Measurements from ENCODE around the gene ITGA3.

ITGA3 gene

DNA sequence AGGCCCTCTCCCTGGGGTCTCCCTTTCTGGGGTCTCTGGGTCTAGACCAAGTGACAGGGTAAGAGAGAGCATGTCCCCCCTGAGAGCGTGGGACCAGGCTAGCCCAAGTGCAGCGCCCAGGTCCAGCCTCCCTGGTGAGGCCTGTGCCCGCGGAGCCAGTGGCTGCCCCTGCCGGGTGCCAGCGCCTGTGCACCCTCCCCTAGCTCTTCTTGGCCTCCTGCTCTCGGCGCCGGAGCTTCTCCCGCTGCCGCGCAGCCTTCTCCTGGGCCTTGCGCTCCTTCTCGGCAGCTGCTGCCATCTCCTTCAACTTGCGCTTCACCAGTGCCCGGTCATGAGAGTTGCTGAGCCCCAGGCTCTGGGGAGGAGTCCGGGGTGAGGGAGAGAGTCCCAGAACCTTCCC is 56.8 kb downstream of the ITGA3 start:
- DNase-seq (no peak), ATAC-seq (no peak)
- peaks cover 17% of the 10 kb centered on the region for H3K4me1 Mint-ChIP-seq
- H3K4me3 Mint-ChIP-seq = no peak overlapping the region
- no peaks in the 10 kb centered on the region for H3K9me3 Mint-ChIP-seq
- H3K27me3 Mint-ChIP-seq = peaks cover 37% of the 10 kb centered on the region
- H3K27ac Mint-ChIP-seq = no peak overlapping the region

DNA sequence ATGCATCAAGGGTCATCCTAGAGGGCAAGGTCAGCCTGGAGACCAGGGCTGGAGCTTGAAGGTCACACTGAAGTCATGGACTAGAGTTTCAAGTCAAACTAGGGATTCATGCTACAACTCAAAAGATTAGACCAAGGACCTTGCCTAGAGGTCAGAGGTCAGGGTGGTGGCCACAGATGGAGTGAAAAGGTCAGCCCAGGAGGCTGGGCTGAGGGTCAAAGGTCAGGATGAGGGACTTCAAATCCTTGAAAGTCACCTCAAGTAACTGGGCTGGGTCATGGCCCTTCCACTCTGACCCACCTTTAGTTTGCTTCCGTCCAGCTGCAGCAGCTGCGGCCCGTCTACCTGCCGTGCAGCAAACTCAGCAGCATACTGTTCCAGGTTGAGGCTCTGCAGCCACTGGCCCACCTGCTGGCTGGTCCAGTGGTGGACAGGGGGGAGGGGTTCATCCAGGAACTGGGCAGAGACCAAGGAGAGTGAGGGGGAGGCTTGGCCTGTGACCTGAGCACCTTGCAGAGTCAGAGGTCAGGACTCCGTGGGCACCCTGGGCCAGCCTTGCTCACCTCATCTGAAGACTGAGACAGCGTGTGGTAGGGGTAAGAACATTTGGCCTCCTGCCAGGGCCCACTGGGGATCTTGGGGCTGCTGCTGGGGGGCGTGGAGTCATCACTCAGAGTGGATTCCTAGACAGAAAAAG is 57.9 kb downstream of the ITGA3 start:
- Mint-ChIP-seq H3K9me3 (no peaks in the 10 kb centered on the region), H3K27ac (no peak overlapping the region), H3K4me3 (no peak overlapping the region), H3K4me1 (peaks cover 17% of the 10 kb centered on the region), H3K27me3 (peaks cover 48% of the 10 kb centered on the region)
- ATAC-seq (no peak), DNase-seq (no peak)

DNA sequence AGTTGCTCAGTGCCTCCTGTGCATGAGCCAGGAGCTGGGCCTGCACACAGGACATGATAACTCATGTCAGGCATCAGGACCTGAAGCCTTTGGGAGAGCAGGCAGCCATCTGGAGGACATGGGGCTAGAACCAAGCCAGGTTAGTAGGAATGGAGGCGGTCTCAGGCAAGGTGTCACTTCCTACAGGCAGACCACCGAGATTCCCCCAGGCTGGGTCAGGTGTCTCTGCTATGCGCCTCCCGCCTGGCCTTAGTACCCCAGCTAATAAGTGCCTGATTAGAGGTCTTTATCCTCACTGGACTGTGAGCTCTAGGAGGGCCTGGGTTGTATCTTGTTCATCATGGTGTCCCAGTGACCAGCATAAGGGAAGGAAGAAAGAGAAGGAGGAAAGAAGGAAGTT is 58.5 kb downstream of the ITGA3 start:
- H3K4me1 Mint-ChIP-seq = peaks cover 17% of the 10 kb centered on the region
- H3K4me3 Mint-ChIP-seq = no peak overlapping the region
- ATAC-seq = no peak
- no peak for DNase-seq
- H3K27me3 Mint-ChIP-seq = peaks cover 53% of the 10 kb centered on the region
- no peak overlapping the region for H3K27ac Mint-ChIP-seq
- no peaks in the 10 kb centered on the region for H3K9me3 Mint-ChIP-seq

DNA sequence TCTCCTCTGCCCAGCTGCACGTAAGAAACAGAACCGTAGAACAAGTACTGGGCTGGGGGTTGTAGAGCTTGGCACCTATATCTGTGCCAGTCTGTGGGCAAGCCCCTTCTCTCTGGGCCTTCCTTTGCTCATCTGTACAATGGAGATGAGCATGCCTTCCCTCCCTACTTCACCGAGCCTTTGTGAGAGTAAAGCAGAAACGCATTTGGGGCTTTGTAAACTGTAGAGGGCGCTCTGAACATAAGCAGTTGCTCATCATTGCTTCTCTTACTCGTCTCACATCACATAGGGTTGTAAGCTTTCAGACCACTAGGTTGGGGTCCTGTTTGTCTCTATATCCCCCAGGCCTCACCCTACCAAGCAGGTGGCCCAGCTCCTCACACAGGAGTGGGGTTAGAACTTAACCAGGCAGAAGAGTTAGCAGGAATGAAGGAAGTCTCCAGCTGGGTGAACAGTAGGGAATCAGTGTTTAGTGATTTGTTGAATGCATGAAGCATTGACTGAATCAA is 59.0 kb downstream of the ITGA3 start:
- ATAC-seq (peak; percentile 65), DNase-seq (peak; percentile 40 to 62)
- Mint-ChIP-seq H3K27ac (no peak overlapping the region), H3K4me3 (no peak overlapping the region), H3K4me1 (peaks cover 17% of the 10 kb centered on the region), H3K27me3 (peaks cover 58% of the 10 kb centered on the region), H3K9me3 (no peaks in the 10 kb centered on the region)

DNA sequence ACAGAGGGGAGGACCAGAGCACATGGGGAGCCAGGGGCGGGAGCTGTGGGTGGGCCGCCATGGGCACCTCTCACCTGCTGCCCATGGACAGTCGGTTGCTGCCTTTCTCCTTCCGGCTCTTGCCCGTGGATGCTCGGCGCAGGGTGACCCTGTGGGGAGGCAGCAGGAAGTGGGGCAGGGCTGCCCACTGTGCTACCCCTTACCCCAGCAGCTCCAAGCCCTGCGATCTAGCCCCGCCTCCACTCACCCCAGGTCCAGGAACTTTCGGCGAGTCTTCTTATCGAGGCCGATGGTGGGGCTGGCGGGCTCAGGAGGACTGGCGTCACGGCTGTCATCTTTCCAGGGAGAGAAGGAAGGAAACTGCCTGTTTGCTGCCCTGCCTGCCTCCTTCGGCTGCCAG is 59.8 kb downstream of the ITGA3 start:
- H3K9me3 Mint-ChIP-seq = no peaks in the 10 kb centered on the region
- H3K27me3 Mint-ChIP-seq = peaks cover 62% of the 10 kb centered on the region
- no peak overlapping the region for H3K4me3 Mint-ChIP-seq
- H3K27ac Mint-ChIP-seq = no peak overlapping the region
- no peak for ATAC-seq
- DNase-seq = no peak
- peaks cover 17% of the 10 kb centered on the region for H3K4me1 Mint-ChIP-seq

DNA sequence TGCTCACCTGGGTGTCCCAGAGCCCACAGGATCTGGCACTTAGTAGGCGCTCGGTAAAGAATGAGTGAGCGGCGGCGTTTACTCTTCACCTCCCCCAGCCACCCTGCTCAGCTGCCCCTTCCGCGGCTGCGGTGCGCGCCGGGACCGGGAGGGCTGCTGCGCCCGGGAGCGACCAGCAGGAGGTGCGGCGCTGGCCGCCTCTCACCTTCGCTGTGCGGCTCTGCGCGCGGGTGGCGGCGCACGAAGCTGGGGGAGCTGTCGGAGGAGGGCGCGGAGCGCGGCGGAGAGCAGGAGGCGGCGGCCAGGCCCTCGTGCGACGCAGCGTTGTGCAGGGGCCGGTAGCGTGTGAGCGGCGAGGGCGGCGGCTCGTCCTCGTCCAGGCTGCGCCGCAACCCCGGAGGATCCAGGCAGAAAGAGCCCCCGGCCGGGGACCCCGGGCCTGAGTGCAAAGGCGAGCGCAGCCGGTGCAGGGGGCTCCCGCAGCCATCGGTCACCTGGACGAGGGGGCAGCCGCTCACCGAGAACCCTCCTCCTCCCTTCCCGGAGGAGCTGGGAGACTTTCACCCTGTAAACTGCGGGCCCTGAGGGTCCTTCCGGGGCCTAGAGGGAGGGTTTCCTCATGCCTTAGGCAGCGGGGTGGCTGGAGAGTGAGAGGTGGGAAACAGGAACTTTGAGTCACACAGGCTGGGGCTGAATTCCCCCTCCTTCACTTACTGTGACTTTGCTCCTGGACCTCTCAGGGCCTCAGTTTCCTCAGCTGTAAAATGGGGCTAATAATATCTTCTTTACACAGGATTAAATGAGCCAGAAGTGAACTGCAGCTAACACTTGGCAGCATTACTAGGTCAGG is 61.5 kb downstream of the ITGA3 start:
- peak overlapping the region; percentile 6 to 87 for H3K27ac Mint-ChIP-seq

DNA sequence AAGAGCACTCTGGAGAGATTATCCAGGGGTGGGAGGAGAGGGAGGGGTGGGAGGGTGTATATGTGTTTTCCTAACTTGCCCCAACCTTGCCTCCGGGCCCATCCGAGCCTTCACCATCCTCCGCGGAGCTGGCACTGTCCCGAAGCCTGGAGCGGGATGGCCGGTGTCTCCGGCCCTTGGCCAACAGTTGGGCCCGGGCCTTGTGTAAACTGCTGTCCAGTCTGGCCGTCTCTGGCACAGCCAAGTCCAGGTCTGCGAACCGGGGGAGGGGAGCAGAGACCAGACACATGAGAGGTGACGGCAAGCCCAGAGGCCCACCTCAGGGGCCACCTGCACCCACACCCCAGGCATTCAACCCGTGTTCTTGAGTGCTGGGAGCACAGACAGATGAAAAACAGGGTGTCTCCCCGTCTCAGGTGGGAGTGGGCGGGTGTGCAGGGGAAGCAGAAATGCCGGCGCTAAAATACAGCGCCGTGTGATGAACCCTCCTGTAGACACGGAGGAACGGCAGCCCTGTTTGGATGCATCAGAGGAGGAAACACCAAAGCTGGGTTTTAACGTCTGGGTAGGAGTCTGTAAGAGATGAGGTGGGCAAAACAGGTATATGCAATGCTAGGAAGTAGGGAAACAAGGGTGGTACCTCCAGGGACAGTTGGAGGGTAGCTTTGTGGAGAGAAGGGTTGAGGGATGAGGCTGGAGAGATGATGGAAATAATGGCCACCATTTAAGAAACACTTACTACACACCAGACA is 62.3 kb downstream of the ITGA3 start:
- no peak overlapping the region for H3K27ac Mint-ChIP-seq
- H3K9me3 Mint-ChIP-seq = no peaks in the 10 kb centered on the region
- DNase-seq (no peak), ATAC-seq (no peak)
- peaks cover 82% of the 10 kb centered on the region for H3K27me3 Mint-ChIP-seq
- H3K4me1 Mint-ChIP-seq = peaks cover 17% of the 10 kb centered on the region
- H3K4me3 Mint-ChIP-seq = no peak overlapping the region

More for the DNA sequence above, 61.5 kb downstream of the ITGA3 start:
- Mint-ChIP-seq H3K4me3 (peak overlapping the region; percentile 79 to 84), H3K27me3 (peaks cover 76% of the 10 kb centered on the region), H3K9me3 (no peaks in the 10 kb centered on the region), H3K4me1 (peaks cover 17% of the 10 kb centered on the region)
- peak; percentile 70 to 73 for DNase-seq
- ATAC-seq = peak; percentile 89

DNA sequence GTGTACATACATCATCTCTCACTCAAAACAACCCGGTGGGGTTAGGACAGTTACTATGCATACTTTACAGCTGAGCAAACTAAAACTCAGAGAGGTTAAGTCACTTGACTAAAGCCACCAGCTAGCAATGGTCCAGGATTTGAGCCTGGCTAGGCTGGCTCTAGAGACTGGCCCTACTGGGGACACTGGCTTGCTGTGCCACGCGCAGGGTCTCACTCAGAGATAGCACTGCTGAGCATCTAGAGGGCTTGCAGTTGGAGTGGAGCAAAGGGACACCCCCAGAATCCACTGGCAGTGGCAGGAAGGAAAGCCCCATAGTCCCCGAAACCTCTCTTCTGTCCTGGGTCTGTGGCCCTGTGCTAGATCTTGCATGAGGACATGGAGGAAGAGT is 62.9 kb downstream of the ITGA3 start:
- peaks cover 17% of the 10 kb centered on the region for H3K4me1 Mint-ChIP-seq
- H3K9me3 Mint-ChIP-seq = no peaks in the 10 kb centered on the region
- DNase-seq (no peak), ATAC-seq (no peak)
- H3K27ac Mint-ChIP-seq = no peak overlapping the region
- H3K4me3 Mint-ChIP-seq = no peak overlapping the region
- H3K27me3 Mint-ChIP-seq = peaks cover 78% of the 10 kb centered on the region

DNA sequence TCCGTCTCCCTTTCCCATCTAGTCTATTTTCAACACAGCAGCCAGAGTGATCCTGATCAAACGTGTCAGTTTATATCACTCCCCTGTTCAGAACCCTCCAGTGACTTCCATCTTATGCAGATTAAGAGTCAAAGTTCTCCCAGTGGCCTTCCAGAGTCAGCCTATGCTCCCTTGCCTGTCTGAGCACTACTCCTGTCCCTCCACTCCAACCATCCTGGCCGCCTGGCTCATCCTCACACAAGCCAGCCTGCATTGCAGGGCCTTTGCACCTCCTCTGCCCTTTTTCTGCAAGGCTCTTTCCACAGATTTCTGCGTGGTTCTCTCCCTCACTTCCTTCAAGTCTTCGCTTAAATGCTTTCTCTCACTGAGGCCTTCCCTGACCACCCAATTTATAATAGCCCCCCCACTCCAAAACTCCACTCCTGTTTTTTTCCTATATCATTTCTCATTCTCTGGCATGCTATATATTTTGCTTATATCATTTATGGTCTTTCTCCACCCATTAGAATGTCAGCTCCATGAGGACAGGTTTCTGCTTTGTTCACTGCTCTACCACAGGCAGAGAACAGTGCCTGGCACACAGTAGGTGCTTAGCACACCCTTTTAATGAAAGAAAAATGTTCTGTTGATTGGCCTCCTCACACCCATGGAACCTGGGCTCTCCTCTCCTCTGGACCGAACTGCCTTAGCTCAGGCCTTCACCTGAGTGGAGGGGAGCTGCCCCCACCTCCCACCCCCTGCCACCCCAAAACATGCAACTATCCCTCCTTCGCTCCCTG is 64.8 kb downstream of the ITGA3 start:
- ATAC-seq = no peak
- peaks cover 70% of the 10 kb centered on the region for H3K27me3 Mint-ChIP-seq

DNA sequence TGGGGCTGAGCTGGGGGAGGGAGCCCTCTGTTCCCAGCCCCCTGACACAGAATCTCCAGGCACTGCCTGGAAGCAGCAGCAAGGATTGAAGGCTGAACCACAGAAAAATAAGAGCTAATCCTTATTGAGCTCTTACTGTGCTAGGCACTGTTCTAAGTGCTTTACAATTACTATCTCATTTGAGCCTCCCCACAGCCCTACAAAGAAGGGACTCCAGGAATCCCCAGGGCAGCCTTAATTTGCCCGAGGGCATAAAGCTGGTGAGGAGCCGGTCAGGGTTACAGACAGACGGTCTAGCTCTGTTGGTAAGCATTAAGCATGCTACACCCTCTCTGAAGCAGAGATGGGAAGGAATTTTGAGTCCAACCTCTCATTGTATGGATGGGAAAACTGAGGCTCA is 67.0 kb downstream of the ITGA3 start:
- peaks cover 55% of the 10 kb centered on the region for H3K27me3 Mint-ChIP-seq
- DNase-seq = no peak

More for the DNA sequence above, 64.8 kb downstream of the ITGA3 start:
- H3K4me1 Mint-ChIP-seq = peaks cover 10% of the 10 kb centered on the region
- peak overlapping the region in 1 of 2 donors; percentile 66 for H3K27ac Mint-ChIP-seq
- H3K4me3 Mint-ChIP-seq = no peak overlapping the region
- no peak for DNase-seq
- no peaks in the 10 kb centered on the region for H3K9me3 Mint-ChIP-seq

DNA sequence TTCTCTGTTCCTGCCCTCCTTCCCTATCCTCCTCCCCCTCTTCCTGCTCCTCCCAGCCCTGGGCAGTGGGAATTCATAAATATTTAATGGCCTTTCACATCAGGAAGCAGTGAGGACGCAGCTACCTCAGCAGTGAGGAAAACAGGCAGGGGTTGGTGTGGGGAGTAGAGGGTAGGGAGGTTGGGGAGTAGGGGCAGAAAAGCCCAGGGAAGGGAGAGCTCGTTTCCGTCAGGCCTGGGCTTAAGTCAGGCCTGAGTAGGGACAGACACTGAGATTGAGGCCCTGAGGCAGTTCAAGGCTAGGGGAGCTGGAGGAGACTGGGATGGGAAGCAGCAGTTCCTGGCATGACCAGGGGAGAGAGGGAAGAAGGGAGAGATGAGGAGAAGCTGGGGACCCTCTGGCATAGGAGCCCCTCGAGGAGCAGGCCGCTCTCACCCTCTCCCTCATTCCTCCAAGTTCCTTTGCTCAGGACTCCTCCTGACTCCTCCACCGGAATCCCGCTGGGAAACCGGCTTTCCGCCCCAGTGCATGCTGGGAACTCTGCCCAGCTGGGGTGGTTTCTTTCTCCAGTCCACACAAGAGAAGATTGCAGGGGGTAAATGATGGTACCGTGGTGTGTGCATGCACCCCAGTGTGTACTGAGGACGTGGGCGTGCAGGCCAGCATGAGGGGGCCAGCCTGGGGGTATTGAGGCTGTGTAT is 67.9 kb downstream of the ITGA3 start:
- H3K27ac Mint-ChIP-seq = no peak overlapping the region
- no peak overlapping the region for H3K4me3 Mint-ChIP-seq
- no peaks in the 10 kb centered on the region for H3K9me3 Mint-ChIP-seq
- DNase-seq = no peak
- H3K4me1 Mint-ChIP-seq = peaks cover 12% of the 10 kb centered on the region
- peaks cover 55% of the 10 kb centered on the region for H3K27me3 Mint-ChIP-seq
- ATAC-seq = no peak

More for the DNA sequence above, 67.0 kb downstream of the ITGA3 start:
- no peak overlapping the region for H3K4me3 Mint-ChIP-seq
- no peaks in the 10 kb centered on the region for H3K9me3 Mint-ChIP-seq
- peak overlapping the region in 1 of 2 donors; percentile 87 for H3K27ac Mint-ChIP-seq
- ATAC-seq = no peak
- peaks cover 4% of the 10 kb centered on the region for H3K4me1 Mint-ChIP-seq

DNA sequence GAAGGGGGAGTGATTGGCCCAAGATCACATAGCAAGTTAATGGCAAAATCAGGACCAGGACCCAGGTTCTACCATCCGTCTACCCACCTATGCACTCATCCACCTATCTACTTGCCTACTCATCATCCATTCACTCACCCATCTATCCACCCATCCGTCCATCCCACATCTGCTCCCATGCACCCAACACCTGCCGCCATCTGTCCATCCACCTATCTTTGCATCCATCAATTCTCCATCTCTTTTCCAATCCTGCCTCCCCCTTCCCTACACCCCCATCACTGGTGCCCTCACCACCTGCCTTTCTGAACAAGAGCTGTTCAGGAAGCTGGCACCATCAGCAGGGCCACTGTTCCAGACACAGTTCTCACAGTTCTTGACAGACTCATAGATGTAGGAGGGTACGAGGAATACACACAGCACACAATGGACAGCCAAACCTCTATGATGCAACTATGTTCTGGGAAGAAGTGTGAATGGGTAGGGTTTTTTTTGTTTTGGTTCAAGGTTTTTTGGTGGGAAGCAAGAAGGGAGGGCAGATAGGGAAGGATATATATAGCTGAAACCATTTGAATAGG is 69.6 kb downstream of the ITGA3 start:
- no peak for DNase-seq
- H3K4me3 Mint-ChIP-seq = no peak overlapping the region
- H3K4me1 Mint-ChIP-seq = peaks cover 26% of the 10 kb centered on the region
- H3K9me3 Mint-ChIP-seq = no peaks in the 10 kb centered on the region
- H3K27me3 Mint-ChIP-seq = peaks cover 55% of the 10 kb centered on the region
- no peak overlapping the region for H3K27ac Mint-ChIP-seq
- no peak for ATAC-seq

DNA sequence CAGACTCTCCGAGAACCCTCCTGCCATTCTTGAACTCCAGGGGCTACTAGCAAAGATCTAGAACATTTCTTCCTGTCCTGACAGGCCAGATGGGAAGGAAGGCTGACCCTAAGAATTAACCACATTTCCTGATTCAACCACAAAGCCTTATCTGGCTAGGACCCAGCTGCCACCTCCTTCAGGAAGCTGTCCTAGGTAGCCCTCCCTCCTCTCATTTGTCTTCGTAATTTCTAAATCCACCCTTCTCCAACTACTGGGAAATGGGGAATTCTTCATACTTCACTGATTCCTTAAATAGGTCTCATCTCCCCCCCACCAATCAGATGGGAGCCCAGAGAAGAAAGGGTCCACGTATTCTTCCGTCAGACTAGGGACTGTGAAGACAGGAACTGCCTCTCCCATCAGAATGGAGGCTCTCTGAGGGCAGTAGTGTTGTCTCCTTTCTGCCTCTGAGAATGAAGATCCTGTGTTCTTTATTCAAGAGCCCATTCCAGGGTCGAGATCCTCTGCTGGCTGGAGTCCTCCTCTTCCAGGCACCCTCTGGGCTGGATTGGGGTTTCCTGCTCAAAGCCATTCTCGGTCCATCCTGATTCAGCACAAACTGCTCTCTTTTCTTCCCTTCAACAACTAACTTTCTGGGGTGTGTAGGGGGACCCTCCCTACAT is 71.9 kb downstream of the ITGA3 start:
- H3K27me3 Mint-ChIP-seq = peaks cover 43% of the 10 kb centered on the region
- no peak for ATAC-seq
- H3K27ac Mint-ChIP-seq = no peak overlapping the region
- DNase-seq = no peak
- no peaks in the 10 kb centered on the region for H3K9me3 Mint-ChIP-seq
- no peak overlapping the region for H3K4me3 Mint-ChIP-seq
- peaks cover 47% of the 10 kb centered on the region for H3K4me1 Mint-ChIP-seq

Measured in stimulated activated naive CD8-positive, alpha-beta T cell treated with anti-CD3 and anti-CD28 coated beads, Interleukin-15, amount 100 ng/mL, for 72 hours (primary cell).